ENCODE data around the gene BRIP1. TPM values are rescaled to one million over a fixed set of nuclear protein-coding genes. Genes with fewer than 3 reads are reported as not detected.

BRIP1 gene
- total and polyA plus RNA-seq, 2 experiments from 2014 or later: 2.2 to 4.0 TPM

DNA sequence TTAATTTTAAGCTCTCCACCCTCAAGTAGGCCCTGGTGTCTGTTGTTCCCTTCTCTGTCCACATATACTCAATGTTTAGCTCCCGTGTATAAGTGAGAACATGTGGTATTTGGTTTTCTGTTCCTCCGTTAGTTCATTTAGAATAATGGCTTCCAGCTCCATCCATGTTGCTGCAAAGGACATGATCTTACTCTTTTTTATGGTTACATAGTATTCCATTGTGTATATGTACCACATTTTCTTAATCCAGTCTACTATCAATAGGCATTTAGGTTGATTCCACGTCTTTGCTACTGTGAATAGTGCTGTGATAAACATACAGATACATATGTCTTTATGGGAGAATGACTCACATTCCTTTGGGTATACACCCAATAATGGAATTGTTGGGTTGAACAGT is 160.9 kb downstream of the BRIP1 start:
- H3K36me3 ChIP-seq (ENCODE audit: low read depth): no peaks in the 10 kb centered on the region
- WGBS, 2 experiments (ENCODE audit: low coverage in 1 of 2, low lambda C conversion rate in 2 of 2, missing lambda C conversion rate in 2 of 2): 92 to 96% methylated on average over 3 of the region's 3 CpGs
- no peak overlapping the region for H3K27ac ChIP-seq
- no peaks in the 10 kb centered on the region for H3K27me3 ChIP-seq (replicated peaks; ENCODE audit: insufficient read depth)
- no peaks in the 10 kb centered on the region for H3K79me2 ChIP-seq (ENCODE audit: insufficient read depth)
- H3K4me1 ChIP-seq (ENCODE audit: insufficient read depth): no peaks in the 10 kb centered on the region
- no peaks in the 10 kb centered on the region for H3K9me2 ChIP-seq (ENCODE audit: insufficient read depth)
- DNase-seq: no peak
- H4K20me1 ChIP-seq (ENCODE audit: insufficient read depth): no peaks in the 10 kb centered on the region
- H3F3A ChIP-seq (ENCODE audit: insufficient read depth): no peaks in the 10 kb centered on the region
- H3K9ac ChIP-seq: no peak overlapping the region
- no peak overlapping the region for H2AFZ ChIP-seq
- TF ChIP-seq EZH2 (IDR thresholded peaks at IDR 0.05; ENCODE audit: insufficient read depth, poor library complexity, severe bottlenecking): no peak
- no peak for TF ChIP-seq EZH2phosphoT487 (IDR thresholded peaks at IDR 0.05; ENCODE audit: insufficient read depth, low read depth)
- no peak overlapping the region for H3K4me3 ChIP-seq
- H3K9me3 ChIP-seq (ENCODE audit: low read depth): peaks cover 8% of the 10 kb centered on the region
- H3K4me2 ChIP-seq (ENCODE audit: unreplicated experiment): no peak overlapping the region
- in situ Hi-C loops (cut with MboI): no loop called here

DNA sequence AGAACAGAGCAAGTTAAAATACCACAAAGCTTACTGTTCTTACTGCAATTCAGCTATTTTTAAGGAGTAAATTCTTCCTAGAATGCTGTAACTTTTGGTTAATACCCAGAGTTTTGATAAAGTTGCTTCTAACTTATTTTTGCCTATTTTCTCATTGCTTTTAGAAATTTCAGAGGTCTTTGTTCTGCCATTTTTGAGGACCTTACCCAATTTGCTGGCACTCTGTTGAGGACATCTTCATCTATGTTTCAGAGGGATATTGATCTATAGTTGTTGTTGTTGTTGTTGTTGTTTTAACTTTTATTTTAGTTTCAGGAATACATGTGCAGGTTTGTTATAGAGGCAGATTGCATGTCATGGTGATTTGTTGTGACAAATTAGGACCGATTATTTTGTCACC is 161.3 kb downstream of the BRIP1 start:
- Histone ChIP-seq H3K4me2 (ENCODE audit: unreplicated experiment) (no peak overlapping the region), H3K79me2 (ENCODE audit: insufficient read depth) (no peaks in the 10 kb centered on the region), H3K9me3 (ENCODE audit: low read depth) (peaks cover 8% of the 10 kb centered on the region), H4K20me1 (ENCODE audit: insufficient read depth) (no peaks in the 10 kb centered on the region), H2AFZ (no peak overlapping the region), H3K9me2 (ENCODE audit: insufficient read depth) (no peaks in the 10 kb centered on the region), H3K27ac (no peak overlapping the region), H3K27me3 (replicated peaks; ENCODE audit: insufficient read depth) (no peaks in the 10 kb centered on the region), H3K9ac (no peak overlapping the region), H3K36me3 (ENCODE audit: low read depth) (no peaks in the 10 kb centered on the region), H3F3A (ENCODE audit: insufficient read depth) (no peaks in the 10 kb centered on the region), H3K4me3 (no peak overlapping the region), H3K4me1 (ENCODE audit: insufficient read depth) (no peaks in the 10 kb centered on the region)
- 95 to 97% methylated on average over 1 of the region's 1 CpG for WGBS, 2 experiments (ENCODE audit: low coverage in 1 of 2, low lambda C conversion rate in 2 of 2, missing lambda C conversion rate in 2 of 2)
- DNase-seq: no peak
- in situ Hi-C loops (cut with MboI): no loop called here
- TF ChIP-seq EZH2 (IDR thresholded peaks at IDR 0.05; ENCODE audit: insufficient read depth, poor library complexity, severe bottlenecking) (no peak), EZH2phosphoT487 (IDR thresholded peaks at IDR 0.05; ENCODE audit: insufficient read depth, low read depth) (no peak)

DNA sequence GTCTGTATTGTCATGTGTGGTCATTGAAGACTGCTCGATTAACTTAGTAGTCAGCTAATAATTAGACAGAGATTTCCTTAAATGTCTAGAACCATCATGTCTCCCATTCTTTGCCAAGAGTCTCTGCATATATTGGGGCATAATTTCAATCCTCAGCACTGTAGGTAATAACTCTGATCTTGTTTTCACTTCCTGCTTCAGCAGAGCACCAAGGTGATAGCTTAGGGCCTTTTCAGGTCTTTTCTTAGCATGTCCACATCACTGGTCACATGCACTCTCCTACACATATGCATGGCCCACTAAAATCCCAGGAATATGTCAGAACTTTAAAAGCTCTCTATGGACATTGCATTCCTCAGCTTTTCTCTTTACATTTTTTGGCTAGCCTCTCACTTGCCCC is 162.0 kb downstream of the BRIP1 start:
- no peaks in the 10 kb centered on the region for H3F3A ChIP-seq (ENCODE audit: insufficient read depth)
- H3K27ac ChIP-seq: no peak overlapping the region
- no peak overlapping the region for H3K4me2 ChIP-seq (ENCODE audit: unreplicated experiment)
- 94 to 96% methylated on average over 1 of the region's 1 CpG for WGBS, 2 experiments (ENCODE audit: low coverage in 1 of 2, low lambda C conversion rate in 2 of 2, missing lambda C conversion rate in 2 of 2)
- no peaks in the 10 kb centered on the region for H3K79me2 ChIP-seq (ENCODE audit: insufficient read depth)
- no peak overlapping the region for H3K4me3 ChIP-seq
- TF ChIP-seq EZH2 (IDR thresholded peaks at IDR 0.05; ENCODE audit: insufficient read depth, poor library complexity, severe bottlenecking) (no peak), EZH2phosphoT487 (IDR thresholded peaks at IDR 0.05; ENCODE audit: insufficient read depth, low read depth) (no peak)
- no peak for DNase-seq
- no peak overlapping the region for H3K9ac ChIP-seq
- no peaks in the 10 kb centered on the region for H3K4me1 ChIP-seq (ENCODE audit: insufficient read depth)
- in situ Hi-C loops (cut with MboI): no loop called here
- no peaks in the 10 kb centered on the region for H3K9me2 ChIP-seq (ENCODE audit: insufficient read depth)
- no peaks in the 10 kb centered on the region for H3K36me3 ChIP-seq (ENCODE audit: low read depth)
- peaks cover 8% of the 10 kb centered on the region for H3K9me3 ChIP-seq (ENCODE audit: low read depth)
- H3K27me3 ChIP-seq (replicated peaks; ENCODE audit: insufficient read depth): no peaks in the 10 kb centered on the region
- no peak overlapping the region for H2AFZ ChIP-seq
- H4K20me1 ChIP-seq (ENCODE audit: insufficient read depth): no peaks in the 10 kb centered on the region

DNA sequence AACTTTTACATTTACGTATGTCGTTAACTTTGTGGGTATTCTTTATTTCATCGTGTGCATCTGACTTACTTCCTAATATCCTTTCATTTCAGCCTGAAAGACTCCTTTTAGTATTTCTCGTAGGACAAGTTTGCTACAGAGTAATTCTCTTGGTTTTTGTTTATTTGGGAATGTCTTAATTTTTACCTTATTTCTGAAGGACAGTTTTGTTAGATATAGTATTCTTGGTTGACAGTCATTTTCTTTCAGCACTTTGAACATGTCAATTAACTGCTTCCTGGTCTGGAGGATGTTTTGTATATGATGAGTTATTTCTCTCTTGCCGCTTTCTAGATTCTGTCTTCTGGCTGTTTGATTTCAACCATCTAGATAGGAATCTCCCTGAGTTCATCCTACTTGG is 163.1 kb downstream of the BRIP1 start:
- H3K4me2 ChIP-seq (ENCODE audit: unreplicated experiment): no peak overlapping the region
- no peaks in the 10 kb centered on the region for H3K9me2 ChIP-seq (ENCODE audit: insufficient read depth)
- H3K36me3 ChIP-seq (ENCODE audit: low read depth): peaks cover 4% of the 10 kb centered on the region; the same call in 1 of the 2 replicates
- H3K27me3 ChIP-seq (replicated peaks; ENCODE audit: insufficient read depth): no peaks in the 10 kb centered on the region
- DNase-seq: no peak
- 88 to 89% methylated on average over 5 of the region's 5 CpGs for WGBS, 2 experiments (ENCODE audit: low coverage in 1 of 2, low lambda C conversion rate in 2 of 2, missing lambda C conversion rate in 2 of 2)
- in situ Hi-C loops (cut with MboI): no loop called here
- H3K4me1 ChIP-seq (ENCODE audit: insufficient read depth): no peaks in the 10 kb centered on the region
- no peak overlapping the region for H2AFZ ChIP-seq
- peaks cover 8% of the 10 kb centered on the region for H3K9me3 ChIP-seq (ENCODE audit: low read depth)
- H3K4me3 ChIP-seq: no peak overlapping the region
- TF ChIP-seq EZH2phosphoT487 (IDR thresholded peaks at IDR 0.05; ENCODE audit: insufficient read depth, low read depth) (no peak), EZH2 (IDR thresholded peaks at IDR 0.05; ENCODE audit: insufficient read depth, poor library complexity, severe bottlenecking) (no peak)
- no peaks in the 10 kb centered on the region for H4K20me1 ChIP-seq (ENCODE audit: insufficient read depth)
- H3K9ac ChIP-seq: no peak overlapping the region
- no peak overlapping the region for H3K27ac ChIP-seq
- H3F3A ChIP-seq (ENCODE audit: insufficient read depth): no peaks in the 10 kb centered on the region
- H3K79me2 ChIP-seq (ENCODE audit: insufficient read depth): no peaks in the 10 kb centered on the region

DNA sequence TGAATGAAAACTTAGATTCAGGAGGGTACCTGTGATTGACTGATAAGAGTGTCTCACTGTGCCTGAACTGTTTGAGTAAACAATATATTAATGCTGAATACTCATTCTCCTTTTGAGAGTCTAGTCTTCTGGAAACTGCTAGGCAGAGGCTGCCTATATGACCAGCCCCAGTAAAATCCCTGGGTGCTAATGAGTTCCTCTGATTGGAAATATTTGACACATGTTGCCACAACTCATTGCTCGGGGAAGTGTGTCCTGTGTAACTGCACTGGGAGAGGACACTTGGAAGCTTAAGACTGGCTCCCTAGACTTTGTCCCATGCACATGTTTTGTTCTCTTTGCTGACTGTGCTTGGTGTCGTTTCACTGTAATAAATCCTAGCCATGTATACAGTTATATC is 163.6 kb downstream of the BRIP1 start:
- 95 to 100% methylated on average over 2 of the region's 2 CpGs for WGBS, 2 experiments (ENCODE audit: low coverage in 1 of 2, low lambda C conversion rate in 2 of 2, missing lambda C conversion rate in 2 of 2)
- no peak overlapping the region for H2AFZ ChIP-seq
- no peaks in the 10 kb centered on the region for H3K4me1 ChIP-seq (ENCODE audit: insufficient read depth)
- TF ChIP-seq EZH2phosphoT487 (IDR thresholded peaks at IDR 0.05; ENCODE audit: insufficient read depth, low read depth) (no peak), EZH2 (IDR thresholded peaks at IDR 0.05; ENCODE audit: insufficient read depth, poor library complexity, severe bottlenecking) (no peak)
- no peaks in the 10 kb centered on the region for H3F3A ChIP-seq (ENCODE audit: insufficient read depth)
- peaks cover 4% of the 10 kb centered on the region; the same call in 1 of the 2 replicates for H3K36me3 ChIP-seq (ENCODE audit: low read depth)
- H3K4me2 ChIP-seq (ENCODE audit: unreplicated experiment): no peak overlapping the region
- no peaks in the 10 kb centered on the region for H3K27me3 ChIP-seq (replicated peaks; ENCODE audit: insufficient read depth)
- H4K20me1 ChIP-seq (ENCODE audit: insufficient read depth): no peaks in the 10 kb centered on the region
- H3K9ac ChIP-seq: no peak overlapping the region
- no peak overlapping the region for H3K27ac ChIP-seq
- peaks cover 8% of the 10 kb centered on the region for H3K9me3 ChIP-seq (ENCODE audit: low read depth)
- no peak overlapping the region for H3K4me3 ChIP-seq
- no peaks in the 10 kb centered on the region for H3K9me2 ChIP-seq (ENCODE audit: insufficient read depth)
- no peak for DNase-seq
- no peaks in the 10 kb centered on the region for H3K79me2 ChIP-seq (ENCODE audit: insufficient read depth)
- in situ Hi-C loops (cut with MboI): no loop called here

All from GM23248 (cell line).